Right lung (tissue), 5 donors: ENCODE results near the gene RALY. TPM values are rescaled to one million over a fixed set of nuclear protein-coding genes. Genes with fewer than 3 reads are reported as not detected.
"Not testable (repeated sequence)": the region's sequence is repeated elsewhere in the genome, so short reads cannot be mapped to it uniquely, and the experiment has no call there.

Experiments used
- DNase-seq, 2 donors: peaks; one replicate each; pipeline ENCODE4 v3.0.0-alpha.2; 2013
- polyA plus RNA-seq, 5 donors: library from polyadenylated mRNA; unstranded; fragments of 120-200 nt; gene quantifications; one replicate each; pipeline versions ENCODE4 v1.2.1 to v1.2.3, GENCODE V29; 2013; ENCODE audit warnings: inconsistent platforms in 1 of 5, low replicate concordance in 1 of 5; ENCODE audit not compliant: insufficient read length in 5 of 5, insufficient read depth in 1 of 5

RALY gene
- polyA plus RNA-seq, 5 donors: 206 to 250 (median 215) TPM

GRCh38 chr20:34133365-34133860 is 139.7 kb downstream of the RALY start:
- DNase-seq: not testable (repeated sequence)

Other genes starting within 250 kb of the RALY start
- gene CHMP4B, start 182.6 kb upstream of the RALY start, polyA plus RNA-seq: 100 to 1,000 TPM; 103 to 124 (median 117) TPM
- gene EIF2S2, start 118.3 kb downstream of the RALY start, polyA plus RNA-seq: 10 to 100 TPM; 41.6 to 47.5 (median 46.5) TPM
- under 1 TPM in 3 of 5 donors, not detected in 2; 0.32 to 0.36 (median 0.33) TPM for gene ASIP, start 247.5 kb downstream of the RALY start, polyA plus RNA-seq